GM12878 (cell line): Measurements from ENCODE around the gene PLXND1. TPM values are rescaled to one million over a fixed set of nuclear protein-coding genes. Genes with fewer than 3 reads are reported as not detected.
A peak's percentile ranks its signal among the peaks of the same experiment; 100 is the strongest.

Experiments
- ATAC-seq: fragments of 200-7000 bp; cut with Tn5 transposase; 3 replicates; pipeline ENCODE4 v1.9.1; 2020; ENCODE audit warnings: mild to moderate bottlenecking, moderate library complexity
- BruUV-seq: library from RNA; stranded (reverse); fragments of 400-500 nt; replicated peaks from 2 replicates; lab custom pipeline; 2021; lab: Mats Ljungman, UMichigan
- CTCF ChIA-PET: fragments of 300-600 bp; sonication (Branson Sonifier 250); formaldehyde crosslinking; extraction: SDS; loops from one replicate; lab custom pipeline; 2021; ENCODE audit warnings: inconsistent platforms; lab: Yijun Ruan, JAX
- POLR2A ChIA-PET: fragments of 350-600 bp; formaldehyde crosslinking; extraction: SDS; loops from one replicate; lab custom pipeline; 2021; ENCODE audit warnings: inconsistent platforms; lab: Charles Lee
- RAD21 ChIA-PET: fragments of 300-600 bp; sonication (Branson Sonifier 250); formaldehyde crosslinking; loops from one replicate; lab custom pipeline; 2023; ENCODE audit warnings: antibody characterized with exemption; ENCODE audit not compliant: unreplicated experiment; lab: Charles Lee
- SMC1A ChIA-PET: fragments of 300-600 bp; sonication (Branson Sonifier 250); formaldehyde crosslinking; loops from one replicate; lab custom pipeline; 2023; ENCODE audit not compliant: unreplicated experiment, uncharacterized antibody; lab: Charles Lee
- DNase-seq: peaks from one replicate; pipeline ENCODE4 v3.0.0-alpha.2; 2011; ENCODE audit warnings: low read depth, low spot score
- FAIRE-seq: peaks from 3 replicates; lab custom pipeline; 2011; peaks lifted over from hg19 to GRCh38; lab: Jason Lieb, UNC
- H2AFZ ChIP-seq: 2 replicates; pipeline ENCODE4 v1.6.0; 2011; ENCODE audit warnings: low read depth, low read length, control low read depth; ENCODE audit not compliant: control insufficient read depth
- H3K27ac ChIP-seq: 2 replicates; pipeline ENCODE4 v1.5.1; 2011; ENCODE audit warnings: control low read depth; ENCODE audit not compliant: control insufficient read depth, insufficient read depth
- H3K27me3 ChIP-seq, 2 experiments: replicated peaks in 1 of 2; 2 replicates each; pipeline versions ENCODE4 v1.6.0 to v1.6.1; 2011; ENCODE audit warnings: low read length in 1 of 2; ENCODE audit not compliant: control insufficient read depth in 2 of 2, insufficient read depth in 2 of 2
- H3K36me3 ChIP-seq, 2 experiments: 2 replicates each; pipeline ENCODE4 v1.5.1; 2011; ENCODE audit warnings: low read length in 1 of 2; ENCODE audit not compliant: control insufficient read depth in 2 of 2, insufficient read depth in 2 of 2
- H3K4me1 ChIP-seq: 2 replicates; pipeline ENCODE4 v1.6.1; 2011; ENCODE audit warnings: mild to moderate bottlenecking, low read length, moderate library complexity, mixed read lengths; ENCODE audit not compliant: control insufficient read depth, insufficient read depth
- H3K4me2 ChIP-seq: 2 replicates; pipeline ENCODE4 v1.6.0; 2011; ENCODE audit warnings: control low read depth; ENCODE audit not compliant: control insufficient read depth, insufficient read depth
- H3K4me3 ChIP-seq: fragments of 200-600 bp; sonication (generic); 2 replicates; pipeline ENCODE4 v1.5.1; 2016
- H3K79me2 ChIP-seq: 2 replicates; pipeline ENCODE4 v1.6.0; 2011; ENCODE audit warnings: low read length; ENCODE audit not compliant: control insufficient read depth, insufficient read depth
- H3K9ac ChIP-seq: 2 replicates; pipeline ENCODE4 v1.8.0; 2011; ENCODE audit warnings: low read length, control low read depth, mixed read lengths; ENCODE audit not compliant: control insufficient read depth, insufficient read depth
- H3K9me3 ChIP-seq: replicated peaks from 3 replicates; pipeline ENCODE4 v1.5.1; 2011; ENCODE audit warnings: mild to moderate bottlenecking, low read length; ENCODE audit not compliant: control insufficient read depth, insufficient read depth
- H4K20me1 ChIP-seq: 2 replicates; pipeline ENCODE4 v1.6.0; 2011; ENCODE audit not compliant: control insufficient read depth, insufficient read depth
- CREB1 ChIP-seq: IDR thresholded peaks from 2 replicates; pipeline ENCODE4 v1.6.1; 2012; ENCODE audit warnings: low read depth, mild to moderate bottlenecking, inconsistent platforms
- CREM ChIP-seq: IDR thresholded peaks from 2 replicates; pipeline ENCODE4 v1.6.1; 2014; ENCODE audit warnings: antibody characterized with exemption, low read depth
- ESRRA ChIP-seq: IDR thresholded peaks from 2 replicates; pipeline ENCODE4 v1.6.1; 2012; ENCODE audit warnings: mild to moderate bottlenecking, low read length, improper control_type of control experiment
- EZH2 ChIP-seq: IDR thresholded peaks from 2 replicates; pipeline ENCODE4 v1.6.1; 2012; ENCODE audit warnings: low read depth, mild to moderate bottlenecking, control low read depth, inconsistent platforms, low read length, borderline replicate concordance; ENCODE audit not compliant: control insufficient read depth
- MAX ChIP-seq: IDR thresholded peaks from 2 replicates; pipeline ENCODE4 v1.6.1; 2012; ENCODE audit warnings: low read depth, low read length, improper control_type of control experiment
- MXI1 ChIP-seq: fragments of 150-350 bp; IDR thresholded peaks from 2 replicates; pipeline ENCODE4 v1.6.1; 2011; ENCODE audit warnings: low read depth, mild to moderate bottlenecking, inconsistent platforms, low read length, improper control_type of control experiment
- PAX8 ChIP-seq: fragments of 450-650 bp; IDR thresholded peaks from 2 replicates; pipeline ENCODE4 v1.6.1; 2017; ENCODE audit warnings: mild to moderate bottlenecking, moderate library complexity
- POLR2A ChIP-seq: IDR thresholded peaks from 2 replicates; pipeline ENCODE4 v1.6.1; 2011; ENCODE audit warnings: low read depth, mild to moderate bottlenecking, low read length
- RELA ChIP-seq: fragments of 450-650 bp; IDR thresholded peaks from 2 replicates; pipeline ENCODE4 v1.8.0; 2014; ENCODE audit warnings: borderline replicate concordance; ENCODE audit not compliant: partially characterized antibody
- SIX5 ChIP-seq: IDR thresholded peaks from 2 replicates; pipeline ENCODE4 v1.6.1; 2011; ENCODE audit warnings: mild to moderate bottlenecking, low read depth, low read length, moderate library complexity; ENCODE audit not compliant: severe bottlenecking
- SMAD1 ChIP-seq: fragments of 450-650 bp; IDR thresholded peaks from 2 replicates; pipeline ENCODE4 v1.6.1; 2018; ENCODE audit warnings: mild to moderate bottlenecking, low read depth; ENCODE audit not compliant: partially characterized antibody
- SPI1 ChIP-seq: IDR thresholded peaks from 2 replicates; pipeline ENCODE4 v1.6.1; 2011; ENCODE audit warnings: low read depth, mild to moderate bottlenecking, low read length, moderate library complexity, borderline replicate concordance; ENCODE audit not compliant: insufficient read depth
- ZBTB40 ChIP-seq: fragments of 450-650 bp; IDR thresholded peaks from 2 replicates; pipeline ENCODE4 v1.6.1; 2016; ENCODE audit warnings: mild to moderate bottlenecking, moderate library complexity, borderline replicate concordance
- ZNF384 ChIP-seq: IDR thresholded peaks from 2 replicates; pipeline ENCODE4 v1.6.1; 2012; ENCODE audit warnings: low read depth, mild to moderate bottlenecking, low read length, improper control_type of control experiment, borderline replicate concordance
- WGBS: methylation state at CpG from one replicate; pipeline ENCODE4 v1.1.6; 2016; ENCODE audit warnings: low lambda C conversion rate; ENCODE audit not compliant: insufficient replicate concordance, insufficient coverage; ENCODE audit errors: missing lambda C conversion rate; 5-methylcytosine and 5-hydroxymethylcytosine counted together
- in situ Hi-C: fragments of 300-500 bp; cut with MboI; formaldehyde crosslinking; loops from 9 replicates; pipeline ENCODE4 v1.14.3; 2018; ENCODE audit warnings: mixed read lengths
- intact Hi-C: fragments of 100-400 bp; cut with micrococcal nuclease; formaldehyde crosslinking; loops from one replicate; pipeline ENCODE4 v1.14.2; 2022; ENCODE audit not compliant: unreplicated experiment
- polyA plus RNA-seq, 11 experiments: library from polyadenylated mRNA; depleted of rRNA in 4 of 11; unstranded in 6 of 11; stranded (reverse) in 5 of 11; fragments of >200 nt; fragmentation: Nextera tagmentation in 4 of 11; fragmentation: Illumina TruSeq in 1 of 11; extraction: Ambion mirVana in 4 of 11; extraction: Trizol in 1 of 11; gene quantifications; 1 replicate in 1 of 11; 2 replicates in 10 of 11; pipeline versions ENCODE4 v1.2.1 to v1.2.3, GENCODE V29; 2011 to 2016; ENCODE audit warnings: inconsistent platforms in 2 of 11, missing spikeins in 2 of 11, low read depth in 1 of 11
- total RNA-seq, 4 experiments: library from RNA; depleted of rRNA in 3 of 4; stranded (reverse); fragments of >200 nt in 3 of 4; fragmentation: Illumina TruSeq in 1 of 4; extraction: Trizol in 1 of 4; gene quantifications; 2 replicates each; pipeline versions ENCODE4 v1.2.1 to v1.2.3, GENCODE V29; 2013 to 2021

Gene PLXND1
- total and polyA plus RNA-seq, 10 of the 15 experiments (the other 5 are each of a cell fraction or from before 2014, with no cell fraction given), result 0.01 to 2.3 (median 0.72) TPM; not detected in 7

GRCh38 chr3:129607391-129608068, 1.1 kb upstream of the PLXND1 start:
- in situ Hi-C loops (no loop called here), intact Hi-C loops (no loop called here)
- POLR2A ChIA-PET, result no interaction called here
- no peaks in the 10 kb centered on the region for H4K20me1 ChIP-seq
- SMC1A ChIA-PET, result no interaction called here
- no peak overlapping the region for H3K4me2 ChIP-seq
- H3K9ac ChIP-seq, result no peak overlapping the region
- H3K4me3 ChIP-seq, result peak overlapping the region; percentile 44; the same call in 1 of the 2 replicates
- H2AFZ ChIP-seq, result peak overlapping the region; percentile 69
- no peaks in the 10 kb centered on the region for H3K79me2 ChIP-seq
- BruUV-seq, result no TSS peak
- H3K27ac ChIP-seq, result no peak overlapping the region
- no peak for TF ChIP-seq EZH2
- TF ChIP-seq SPI1, result no peak
- TF ChIP-seq RELA, result no peak
- TF ChIP-seq MAX, result no peak
- TF ChIP-seq PAX8, result no peak
- TF ChIP-seq CREB1, result no peak
- TF ChIP-seq MXI1, result no peak
- TF ChIP-seq SIX5, result no peak
- TF ChIP-seq POLR2A, result no peak
- no peak for TF ChIP-seq SMAD1
- TF ChIP-seq ZNF384, result no peak
- no peak for TF ChIP-seq CREM
- no peak for TF ChIP-seq ZBTB40
- TF ChIP-seq ESRRA, result no peak
- TF ChIP-seq, all 136 proteins: peak for 0
- DNase-seq (no peak), ATAC-seq (no peak), FAIRE-seq (no peak)
- RAD21 ChIA-PET, result interaction anchor here (1.5 to 2.1 kb wide), 2 partner anchors 115 to 117 kb away, joined by 5 to 6 read pairs; no protein-coding TSS in a partner anchor
- CTCF ChIA-PET, result interaction anchor here (0.6 kb wide), 1 partner anchor 117 kb away, joined by 5 read pairs; no protein-coding TSS in a partner anchor
- Histone ChIP-seq H3K9me3 (no peaks in the 10 kb centered on the region), H3K27me3 (peaks cover 8 to 12% of the 10 kb centered on the region in 2 experiments; a peak in 3 of 4 replicates), H3K4me1 (no peaks in the 10 kb centered on the region), H3K36me3 (no peaks in the 10 kb centered on the region)
- WGBS, result 52% methylated on average over 16 of the region's 18 CpGs
